PC-9 (cell line): Measurements from ENCODE around the gene BLZF1. TPM values are rescaled to one million over a fixed set of nuclear protein-coding genes. Genes with fewer than 3 reads are reported as not detected.

Experiments
- BruUV-seq: library from RNA; stranded (reverse); fragments of 400-500 nt; replicated peaks from 2 replicates; lab custom pipeline; 2021; lab: Mats Ljungman, UMichigan
- CTCF ChIA-PET: fragments of 300-600 bp; sonication (Branson Sonifier 250); formaldehyde crosslinking; loops from one replicate; lab custom pipeline; 2022; ENCODE audit warnings: antibody characterized with exemption; lab: Charles Lee
- POLR2A ChIA-PET: fragments of 300-600 bp; sonication (Branson Sonifier 250); formaldehyde crosslinking; loops from one replicate; lab custom pipeline; 2022; ENCODE audit warnings: antibody characterized with exemption; ENCODE audit not compliant: unreplicated experiment; lab: Charles Lee
- DNase-seq, 2 experiments: peaks; one replicate each; pipeline versions ENCODE4 v3.0.0 to v3.0.0-alpha.2; 2015 to 2022; ENCODE audit warnings: mixed read lengths in 1 of 2
- H2AFZ ChIP-seq: fragments of 200-600 bp; sonication (generic); 2 replicates; pipeline ENCODE4 v1.8.1; 2017; ENCODE audit warnings: antibody characterized with exemption
- H3F3A ChIP-seq: fragments of 200-600 bp; sonication (generic); 2 replicates; pipeline ENCODE4 v1.8.1; 2017; ENCODE audit warnings: antibody characterized with exemption, mild to moderate bottlenecking, low read depth; ENCODE audit not compliant: insufficient read depth
- H3K27ac ChIP-seq: fragments of 200-600 bp; sonication (generic); 2 replicates; pipeline ENCODE4 v1.6.1; 2016; ENCODE audit warnings: mixed run types
- H3K27me3 ChIP-seq: fragments of 200-600 bp; sonication (generic); 2 replicates; pipeline ENCODE4 v1.6.1; 2016; ENCODE audit warnings: low read depth, mixed run types; ENCODE audit not compliant: insufficient read depth
- H3K36me3 ChIP-seq: fragments of 200-600 bp; sonication (generic); 2 replicates; pipeline ENCODE4 v1.6.1; 2016; ENCODE audit warnings: low read depth, mixed run types
- H3K4me1 ChIP-seq: fragments of 200-600 bp; sonication (generic); replicated peaks from 2 replicates; pipeline ENCODE4 v1.6.1; 2016; ENCODE audit warnings: mixed run types; ENCODE audit not compliant: insufficient read depth
- H3K4me2 ChIP-seq: fragments of 200-600 bp; sonication (generic); 2 replicates; pipeline ENCODE4 v1.6.1; 2017; ENCODE audit warnings: mixed run types
- H3K4me3 ChIP-seq: fragments of 200-600 bp; sonication (generic); 2 replicates; pipeline ENCODE4 v1.6.1; 2016; ENCODE audit warnings: mixed run types
- H3K79me2 ChIP-seq: fragments of 200-600 bp; sonication (generic); 2 replicates; pipeline ENCODE4 v1.6.1; 2017; ENCODE audit warnings: low read depth, mixed run types
- H3K9me2 ChIP-seq: fragments of 200-600 bp; sonication (generic); 2 replicates; pipeline ENCODE4 v1.8.1; 2017; ENCODE audit warnings: mild to moderate bottlenecking; ENCODE audit not compliant: insufficient read depth
- H3K9me3 ChIP-seq: fragments of 200-600 bp; sonication (generic); 2 replicates; pipeline ENCODE4 v1.8.1; 2016; ENCODE audit warnings: low read depth; ENCODE audit not compliant: insufficient read depth
- H4K20me1 ChIP-seq: fragments of 200-600 bp; sonication (generic); 2 replicates; pipeline ENCODE4 v1.8.1; 2017; ENCODE audit not compliant: insufficient read depth
- EZH2 ChIP-seq: fragments of 200-600 bp; sonication (generic); IDR thresholded peaks from 2 replicates; pipeline ENCODE4 v1.8.0; 2017; ENCODE audit warnings: antibody characterized with exemption, low read depth
- intact Hi-C: fragments of 100-400 bp; cut with micrococcal nuclease; formaldehyde crosslinking; loops from one replicate; pipeline ENCODE4 v1.10.0; 2022; ENCODE audit not compliant: unreplicated experiment
- total RNA-seq: library from RNA; stranded (reverse); gene quantifications from 2 replicates; pipeline ENCODE4 v1.2.3, GENCODE V29; 2021
- TF ChIP-seq, protein P1 (sequence below): fragments of 200-600 bp; sonication (generic); conservative IDR thresholded peaks from 2 replicates; pipeline ENCODE4 v1.6.1; 2017; ENCODE audit warnings: mixed run types, antibody characterized with exemption, mild to moderate bottlenecking, moderate library complexity

The BLZF1 gene
- total RNA-seq, 1 experiment from 2014 or later: 15.6 TPM

- intact Hi-C loops: no loop called here
Observed at GRCh38 chr1:169363046-169363730, 4.8 kb upstream of the BLZF1 start.

DNA sequence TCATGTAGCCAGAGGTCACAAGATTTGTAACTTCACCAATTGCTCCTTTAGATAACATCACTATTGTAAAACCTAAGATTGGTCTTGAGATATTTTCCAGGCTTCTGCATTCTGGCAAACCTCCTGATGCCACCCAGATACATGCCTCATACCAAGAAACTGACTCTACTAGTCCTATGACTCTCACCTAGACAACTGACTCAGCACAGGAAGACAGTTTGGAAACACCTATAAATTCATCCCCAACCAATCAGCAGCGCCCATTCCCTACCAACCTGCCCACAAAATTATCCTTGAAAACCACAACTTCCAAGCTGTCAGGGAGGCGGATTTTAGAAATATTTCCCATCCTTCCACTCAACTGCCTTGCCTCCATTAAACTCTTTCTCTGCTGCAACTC, 3.0 kb upstream of the BLZF1 start:
- Histone ChIP-seq H3K27me3 (no peaks in the 10 kb centered on the region), H2AFZ (no peak overlapping the region), H3K36me3 (0 out of 2 replicates have a peak, but pooled peaks cover 5% of the 10 kb centered on the region), H3K4me1 (peaks cover 41% of the 10 kb centered on the region), H3K9me3 (peaks cover 12% of the 10 kb centered on the region), H3K9me2 (peaks cover 6% of the 10 kb centered on the region; the same call in 1 of the 2 replicates), H3K4me3 (no peak overlapping the region), H3K27ac (peak overlapping the region; percentile 55; the same call in 1 of the 2 replicates), H4K20me1 (no peaks in the 10 kb centered on the region; the same call in 1 of the 2 replicates), H3F3A (peaks cover 23% of the 10 kb centered on the region; the same call in 1 of the 2 replicates), H3K79me2 (peaks cover 17% of the 10 kb centered on the region), H3K4me2 (peak overlapping the region; percentile 7; the same call in 1 of the 2 replicates)
- intact Hi-C loops: loop anchor here (5.0 kb wide), 2 partner anchors 122 to 258 kb away; partner anchors contain the start of genes ATP1B1 and SLC19A2
- TF ChIP-seq, protein P1, sequence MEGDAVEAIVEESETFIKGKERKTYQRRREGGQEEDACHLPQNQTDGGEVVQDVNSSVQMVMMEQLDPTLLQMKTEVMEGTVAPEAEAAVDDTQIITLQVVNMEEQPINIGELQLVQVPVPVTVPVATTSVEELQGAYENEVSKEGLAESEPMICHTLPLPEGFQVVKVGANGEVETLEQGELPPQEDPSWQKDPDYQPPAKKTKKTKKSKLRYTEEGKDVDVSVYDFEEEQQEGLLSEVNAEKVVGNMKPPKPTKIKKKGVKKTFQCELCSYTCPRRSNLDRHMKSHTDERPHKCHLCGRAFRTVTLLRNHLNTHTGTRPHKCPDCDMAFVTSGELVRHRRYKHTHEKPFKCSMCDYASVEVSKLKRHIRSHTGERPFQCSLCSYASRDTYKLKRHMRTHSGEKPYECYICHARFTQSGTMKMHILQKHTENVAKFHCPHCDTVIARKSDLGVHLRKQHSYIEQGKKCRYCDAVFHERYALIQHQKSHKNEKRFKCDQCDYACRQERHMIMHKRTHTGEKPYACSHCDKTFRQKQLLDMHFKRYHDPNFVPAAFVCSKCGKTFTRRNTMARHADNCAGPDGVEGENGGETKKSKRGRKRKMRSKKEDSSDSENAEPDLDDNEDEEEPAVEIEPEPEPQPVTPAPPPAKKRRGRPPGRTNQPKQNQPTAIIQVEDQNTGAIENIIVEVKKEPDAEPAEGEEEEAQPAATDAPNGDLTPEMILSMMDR: no peak
- no peak for TF ChIP-seq EZH2
- POLR2A ChIA-PET: no interaction called here
- peak; percentile 48 to 76 for DNase-seq
- no TSS peak for BruUV-seq
- CTCF ChIA-PET: interaction anchor here (0.6 to 0.9 kb wide), 2 partner anchors 68 to 1022 kb away, joined by 3 read pairs; no protein-coding TSS in a partner anchor

More at GRCh38 chr1:169363046-169363730, 4.8 kb upstream of the BLZF1 start:
- Histone ChIP-seq H3K4me3 (no peak overlapping the region), H3F3A (peaks cover 18% of the 10 kb centered on the region; the same call in 1 of the 2 replicates), H3K4me1 (peaks cover 33% of the 10 kb centered on the region), H3K4me2 (peak overlapping the region; percentile 52), H3K36me3 (no peaks in the 10 kb centered on the region), H3K27ac (peak overlapping the region; percentile 26), H4K20me1 (no peaks in the 10 kb centered on the region; the same call in 1 of the 2 replicates), H2AFZ (no peak overlapping the region), H3K9me3 (peaks cover 12% of the 10 kb centered on the region), H3K27me3 (no peaks in the 10 kb centered on the region), H3K79me2 (no peaks in the 10 kb centered on the region), H3K9me2 (peaks cover 6% of the 10 kb centered on the region; the same call in 1 of the 2 replicates)
- TF ChIP-seq, protein P1: no peak
- TF ChIP-seq EZH2: no peak
- ChIA-PET CTCF (no interaction called here), POLR2A (interaction anchor here (0.6 kb wide), 1 partner anchor 335 kb away, joined by 4 read pairs; no protein-coding TSS in a partner anchor)
- DNase-seq: peak; percentile 22 to 77
- BruUV-seq: no TSS peak

DNA sequence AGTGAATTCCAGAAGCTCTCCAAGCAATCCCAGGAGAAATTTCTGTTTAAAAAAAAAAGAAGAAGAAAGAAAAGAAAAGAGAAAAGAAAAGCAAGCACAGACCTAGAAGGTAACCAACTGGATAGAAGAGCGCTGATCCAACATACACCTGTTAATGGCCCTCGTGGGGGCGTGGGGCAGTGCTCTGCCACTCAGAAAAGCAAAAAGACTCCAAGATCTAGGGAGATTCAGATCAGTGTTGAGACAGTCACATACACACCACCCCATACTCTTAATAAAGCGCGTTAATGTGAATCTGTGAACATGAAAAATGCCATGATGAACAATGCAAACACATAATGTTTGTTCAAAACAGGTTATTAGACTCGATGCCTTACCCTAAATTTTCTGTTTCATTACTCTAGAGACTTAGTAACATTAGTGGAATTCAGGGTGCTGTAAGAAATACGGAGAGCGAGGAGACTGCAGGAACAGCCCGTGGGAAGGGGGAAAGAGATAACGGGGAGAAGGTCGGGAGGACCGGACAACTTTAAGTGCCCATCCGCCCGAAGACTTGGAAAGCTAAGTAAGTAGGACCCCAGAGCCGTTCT, 804 bp upstream of the BLZF1 start:
- peaks cover 26% of the 10 kb centered on the region for H3K79me2 ChIP-seq
- no peak for DNase-seq
- POLR2A ChIA-PET: interaction anchor here (0.5 kb wide), 1 partner anchor 9 kb away, joined by 3 read pairs; no protein-coding TSS in a partner anchor

More for the DNA sequence above, 804 bp upstream of the BLZF1 start:
- Histone ChIP-seq H3K4me1 (peaks cover 41% of the 10 kb centered on the region), H4K20me1 (no peaks in the 10 kb centered on the region; the same call in 1 of the 2 replicates), H3K4me2 (peak overlapping the region; percentile 96), H3K4me3 (peak overlapping the region; percentile 93), H3F3A (peaks cover 23% of the 10 kb centered on the region; the same call in 1 of the 2 replicates), H3K27me3 (no peaks in the 10 kb centered on the region), H3K36me3 (peaks cover 15% of the 10 kb centered on the region), H3K27ac (peak overlapping the region; percentile 83), H3K9me2 (no peaks in the 10 kb centered on the region), H3K9me3 (peaks cover 12% of the 10 kb centered on the region), H2AFZ (peak overlapping the region; percentile 90)
- intact Hi-C loops: loop anchor here (5.0 kb wide), 2 partner anchors 120 to 260 kb away; partner anchors contain the start of genes ATP1B1 and SLC19A2
- TF ChIP-seq, protein P1: no peak
- no peak for TF ChIP-seq EZH2
- CTCF ChIA-PET: interaction anchor here (1.2 kb wide), 1 partner anchor 764 kb away, joined by 5 read pairs; no protein-coding TSS in a partner anchor
- BruUV-seq: TSS peak; percentile 35
